PC-3 (cell line): ENCODE data around the gene HYLS1. TPM values are rescaled to one million over a fixed set of nuclear protein-coding genes. Genes with fewer than 3 reads are reported as not detected.
A peak's percentile ranks its signal among the peaks of the same experiment; 100 is the strongest.

Source experiments
- ATAC-seq: fragments of 200-7000 bp; cut with Tn5 transposase; 2 replicates; pipeline ENCODE4 v1.9.1; 2020; ENCODE audit warnings: mild to moderate bottlenecking, moderate library complexity
- BruUV-seq: library from RNA; stranded (reverse); fragments of 400-500 nt; replicated peaks from 2 replicates; lab custom pipeline; 2021; lab: Mats Ljungman, UMichigan
- CTCF ChIA-PET: fragments of 300-600 bp; sonication (Branson Sonifier 250); formaldehyde crosslinking; loops from one replicate; lab custom pipeline; 2022; ENCODE audit warnings: antibody characterized with exemption; lab: Charles Lee
- POLR2A ChIA-PET: fragments of 300-600 bp; sonication (Branson Sonifier 250); formaldehyde crosslinking; loops from one replicate; lab custom pipeline; 2022; ENCODE audit warnings: antibody characterized with exemption; ENCODE audit not compliant: unreplicated experiment; lab: Charles Lee
- DNase-seq: peaks from one replicate; pipeline ENCODE4 v3.0.0-alpha.2; 2015
- H2AFZ ChIP-seq: fragments of 300-600 bp; sonication (generic); 2 replicates; pipeline ENCODE4 v1.6.0; 2016; ENCODE audit warnings: antibody characterized with exemption, low read length
- H3F3A ChIP-seq: fragments of 300-600 bp; sonication (generic); one replicate; pipeline ENCODE4 v1.6.0; 2017; ENCODE audit warnings: antibody characterized with exemption, low read length, control low read depth, mild to moderate bottlenecking; ENCODE audit not compliant: unreplicated experiment
- H3K27ac ChIP-seq: fragments of 300-600 bp; sonication (generic); 2 replicates; pipeline ENCODE4 v1.5.1; 2016; ENCODE audit warnings: mild to moderate bottlenecking, low read length
- H3K27me3 ChIP-seq: fragments of 300-600 bp; sonication (generic); 2 replicates; pipeline ENCODE4 v1.6.1; 2016; ENCODE audit warnings: low read length, mixed read lengths
- H3K36me3 ChIP-seq: fragments of 300-600 bp; sonication (generic); 2 replicates; pipeline ENCODE4 v1.6.1; 2016; ENCODE audit warnings: low read depth, mixed run types, low read length, mixed read lengths
- H3K4me1 ChIP-seq: fragments of 300-600 bp; sonication (generic); 2 replicates; pipeline ENCODE4 v1.5.1; 2016; ENCODE audit warnings: low read length; ENCODE audit not compliant: insufficient read depth
- H3K4me2 ChIP-seq: fragments of 300-600 bp; sonication (generic); 2 replicates; pipeline ENCODE4 v1.6.0; 2016; ENCODE audit warnings: low read length
- H3K4me3 ChIP-seq: fragments of 300-600 bp; sonication (generic); 2 replicates; pipeline ENCODE4 v1.5.1; 2016; ENCODE audit warnings: mild to moderate bottlenecking, low read length, mixed read lengths
- H3K79me2 ChIP-seq: fragments of 300-600 bp; sonication (generic); 2 replicates; pipeline ENCODE4 v1.6.1; 2017; ENCODE audit warnings: low read length, mixed read lengths
- H3K9ac ChIP-seq: fragments of 300-600 bp; sonication (generic); 2 replicates; pipeline ENCODE4 v1.6.0; 2016; ENCODE audit warnings: mild to moderate bottlenecking, low read length
- H3K9me2 ChIP-seq: fragments of 300-600 bp; sonication (generic); replicated peaks from 2 replicates; pipeline ENCODE4 v1.6.1; 2016; ENCODE audit warnings: mixed run types, low read length, mixed read lengths
- H3K9me3 ChIP-seq: fragments of 300-600 bp; sonication (generic); 2 replicates; pipeline ENCODE4 v1.6.1; 2016; ENCODE audit warnings: low read length, mixed read lengths
- H4K20me1 ChIP-seq: fragments of 300-600 bp; sonication (generic); 2 replicates; pipeline ENCODE4 v1.6.1; 2016; ENCODE audit warnings: low read length, mixed read lengths
- CTCF ChIP-seq: fragments of 300-600 bp; sonication (generic); conservative IDR thresholded peaks from 2 replicates; pipeline ENCODE4 v1.5.1; 2017; ENCODE audit warnings: antibody characterized with exemption, low read depth, mild to moderate bottlenecking, low read length
- EZH2 ChIP-seq: fragments of 300-600 bp; sonication (generic); IDR thresholded peaks from one replicate; pipeline ENCODE4 v1.6.1; 2017; ENCODE audit warnings: antibody characterized with exemption, mild to moderate bottlenecking, low read length; ENCODE audit not compliant: unreplicated experiment
- EZH2phosphoT487 ChIP-seq: fragments of 300-600 bp; sonication (generic); IDR thresholded peaks from 2 replicates; pipeline ENCODE4 v1.6.1; 2018; ENCODE audit warnings: mild to moderate bottlenecking, antibody characterized with exemption, low read length, borderline replicate concordance
- intact Hi-C: fragments of 100-400 bp; cut with micrococcal nuclease; formaldehyde crosslinking; loops from 2 replicates; pipeline ENCODE4 v1.9.0; 2023
- total RNA-seq: library from RNA; depleted of rRNA; stranded (reverse); fragments of >200 nt; gene quantifications from 2 replicates; pipeline ENCODE4 v1.2.3, GENCODE V29; 2014

HYLS1 gene
- total RNA-seq, 1 experiment from 2014 or later: 23.5 TPM

GRCh38 chr11:125942771-125943428 is 55.4 kb downstream of the HYLS1 start:
- intact Hi-C loops: loop anchor here (1.0 to 2.0 kb wide), 2 partner anchors 118 to 251 kb away; no protein-coding TSS in a partner anchor
- Histone ChIP-seq H3K36me3 (no peaks in the 10 kb centered on the region), H4K20me1 (no peaks in the 10 kb centered on the region), H3K4me2 (no peak overlapping the region), H3K9me3 (no peaks in the 10 kb centered on the region), H3K9me2 (no peaks in the 10 kb centered on the region), H3K9ac (no peak overlapping the region), H3K79me2 (no peaks in the 10 kb centered on the region), H3K4me3 (no peak overlapping the region), H2AFZ (peak overlapping the region; percentile 60), H3K4me1 (peaks cover 6% of the 10 kb centered on the region; the same call in 1 of the 2 replicates), H3K27me3 (no peaks in the 10 kb centered on the region), H3K27ac (no peak overlapping the region), H3F3A (no peaks in the 10 kb centered on the region)
- CTCF ChIA-PET: interaction anchor here (1.0 kb wide), 1 partner anchor 118 kb away, joined by 4 read pairs; no protein-coding TSS in a partner anchor
- no TSS peak for BruUV-seq
- no peak for ATAC-seq
- DNase-seq: no peak
- POLR2A ChIA-PET: no interaction called here
- no peak for TF ChIP-seq EZH2
- no peak for TF ChIP-seq CTCF
- no peak for TF ChIP-seq EZH2phosphoT487

- Histone ChIP-seq H2AFZ (no peak overlapping the region), H3K79me2 (no peaks in the 10 kb centered on the region), H4K20me1 (no peaks in the 10 kb centered on the region), H3F3A (no peaks in the 10 kb centered on the region), H3K9ac (no peak overlapping the region), H3K4me2 (no peak overlapping the region), H3K4me1 (peaks cover 6% of the 10 kb centered on the region; the same call in 1 of the 2 replicates), H3K27me3 (no peaks in the 10 kb centered on the region), H3K27ac (no peak overlapping the region), H3K36me3 (no peaks in the 10 kb centered on the region), H3K4me3 (no peak overlapping the region), H3K9me2 (no peaks in the 10 kb centered on the region), H3K9me3 (no peaks in the 10 kb centered on the region)
- ATAC-seq: no peak
- ChIA-PET POLR2A (no interaction called here), CTCF (interaction anchor here (1.0 kb wide), 1 partner anchor 117 kb away, joined by 4 read pairs; no protein-coding TSS in a partner anchor)
- TF ChIP-seq CTCF (no peak), EZH2phosphoT487 (no peak), EZH2 (no peak)
- DNase-seq: no peak
- intact Hi-C loops: loop anchor here (2.0 kb wide), 1 partner anchor 117 kb away; no protein-coding TSS in a partner anchor
- no TSS peak for BruUV-seq
Measured at GRCh38 chr11:125943661-125944349, 56.3 kb downstream of the HYLS1 start.
